GM19372 (cell line): ENCODE measurements around the gene CCDC192.
"Not testable (repeated sequence)": the region's sequence is repeated elsewhere in the genome, so short reads cannot be mapped to it uniquely, and the experiment has no call there.

Experiments used
- ATAC-seq: cut with Tn5 transposase; IDR thresholded peaks from one replicate; pipeline ENCODE4 v1.9.1; 2021; ENCODE audit warnings: mild to moderate bottlenecking, low read depth, moderate library complexity; ENCODE audit not compliant: unreplicated experiment

The CCDC192 gene

DNA sequence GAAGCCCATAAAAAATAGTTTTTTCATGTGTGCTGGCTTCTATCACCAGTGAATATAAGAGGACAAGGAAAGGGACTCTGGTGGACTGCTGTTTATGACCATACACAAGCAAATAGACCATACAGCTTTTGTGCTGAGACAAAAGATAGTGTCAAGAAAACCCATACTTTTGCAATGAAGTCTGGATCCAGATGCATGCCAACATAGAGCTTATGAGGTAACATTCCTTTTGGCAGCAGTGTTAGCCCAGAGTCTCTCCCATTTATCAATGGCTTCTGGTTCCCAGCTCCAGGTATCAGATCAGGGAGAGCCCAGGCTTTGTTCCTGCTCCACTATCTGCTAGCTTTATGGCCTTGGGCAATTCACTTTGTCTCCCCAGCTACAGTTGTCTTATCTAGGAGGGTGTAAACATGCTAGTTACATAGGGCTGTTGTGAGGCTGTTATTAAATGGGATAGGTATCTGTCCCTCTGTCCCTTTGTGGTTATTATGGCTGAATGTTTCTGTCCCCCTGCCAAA is 55.6 kb downstream of the CCDC192 start:
- no peak for ATAC-seq

DNA sequence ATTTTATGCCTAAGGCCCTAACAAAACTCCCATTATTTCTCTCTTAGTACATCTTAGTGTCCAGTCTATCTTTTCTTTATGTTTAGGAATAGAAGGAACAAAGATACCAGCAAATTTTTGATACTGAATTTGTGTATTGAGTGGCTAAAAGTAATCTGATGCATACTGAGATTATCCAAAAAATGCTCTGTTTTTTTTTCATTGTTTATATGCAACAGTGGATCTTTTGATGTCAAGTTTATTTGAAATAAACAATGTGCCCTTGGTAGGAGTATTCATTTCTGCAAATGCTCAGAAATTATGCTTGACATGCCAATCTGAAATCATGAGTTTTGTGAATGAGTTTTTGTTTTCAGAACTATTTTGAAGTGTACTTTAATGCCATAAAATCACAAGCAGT is 58.7 kb downstream of the CCDC192 start:
- no peak for ATAC-seq

DNA sequence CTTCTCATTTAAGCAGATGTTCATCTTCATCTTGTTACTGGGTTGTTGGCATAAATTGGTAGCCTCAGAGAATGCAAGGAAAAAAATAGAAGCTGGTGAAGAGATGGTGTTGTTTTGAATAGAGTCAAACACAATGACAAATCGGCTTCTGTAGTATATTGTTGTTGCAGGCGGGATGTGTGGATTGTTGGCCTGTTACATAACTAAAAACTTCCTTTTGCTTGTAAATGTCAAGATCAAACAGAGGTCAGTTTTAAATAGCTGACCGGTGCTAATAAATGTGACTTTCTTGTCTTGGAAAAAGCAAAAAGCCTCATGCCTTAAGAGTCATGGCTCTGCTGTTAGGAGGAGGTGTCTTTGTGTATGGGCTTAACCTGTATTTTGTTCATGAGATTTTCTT is 59.2 kb downstream of the CCDC192 start:
- ATAC-seq: no peak

DNA sequence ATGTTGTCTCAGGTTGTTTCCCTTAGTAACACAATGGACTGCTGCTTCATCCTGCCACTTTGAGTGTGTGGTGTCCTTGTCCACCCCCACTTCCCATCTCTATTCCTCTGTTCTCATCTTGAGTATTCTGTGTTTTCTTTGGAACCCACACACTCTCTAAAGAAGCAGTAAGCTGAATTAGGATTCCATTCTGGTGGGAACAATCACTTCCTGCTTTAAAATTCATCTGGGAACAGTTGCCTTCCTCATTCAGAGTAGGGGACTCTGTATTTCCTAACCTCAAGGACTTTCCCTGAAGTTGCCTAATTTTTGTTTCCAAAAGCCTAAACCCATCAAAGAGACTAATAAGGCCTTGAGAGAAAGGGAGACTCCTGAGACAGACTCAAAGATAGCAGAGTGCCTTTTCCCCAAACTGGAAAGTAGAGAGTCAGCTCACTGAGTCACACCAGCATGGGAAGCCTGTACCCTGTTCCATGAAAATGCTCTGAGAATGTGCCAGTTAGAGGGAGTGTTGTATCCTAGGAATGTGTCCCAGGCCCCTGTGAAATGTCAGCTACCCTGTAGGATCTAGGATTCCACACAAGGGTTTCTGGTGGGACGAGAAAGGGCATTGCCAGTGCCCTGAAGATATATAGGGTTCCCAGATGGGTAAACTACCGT is 63.6 kb downstream of the CCDC192 start:
- ATAC-seq: no peak

DNA sequence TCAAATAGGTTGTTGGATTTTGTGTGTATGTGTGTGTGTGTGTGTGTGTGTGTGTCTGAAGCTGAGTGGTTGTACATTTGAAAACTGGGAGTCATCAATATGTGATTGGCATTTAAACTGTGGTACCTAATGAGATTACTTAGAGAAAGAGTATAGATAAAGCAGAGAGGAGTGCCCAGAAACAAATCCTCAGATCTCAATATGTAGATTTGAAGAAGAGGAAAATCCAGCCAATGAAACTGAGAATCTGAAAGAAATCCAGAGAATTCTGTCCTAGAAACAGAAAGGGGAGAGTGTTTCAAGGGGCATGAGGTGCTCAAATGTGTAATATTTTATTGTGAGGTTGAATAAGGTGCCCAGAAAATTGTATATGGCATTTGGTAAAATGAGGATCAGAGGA is 66.2 kb downstream of the CCDC192 start:
- no peak for ATAC-seq

DNA sequence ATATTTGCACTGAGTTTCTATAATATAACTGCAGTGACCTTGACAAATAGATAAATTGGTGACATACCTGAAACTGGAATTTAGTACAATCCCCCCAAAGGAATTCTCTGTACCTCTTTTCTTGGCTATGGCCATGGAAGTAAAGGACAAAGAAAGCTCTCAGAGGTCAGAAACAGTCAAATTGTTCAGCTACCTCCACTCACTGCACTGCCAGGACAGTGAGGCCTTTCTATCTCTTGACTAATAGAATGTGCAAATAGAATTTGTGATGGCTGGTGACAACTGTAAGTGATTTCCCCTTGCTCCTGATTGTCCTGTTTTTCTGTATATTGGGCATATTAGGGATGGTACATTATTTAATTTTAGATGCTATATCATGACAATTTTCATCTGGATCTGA is 67.1 kb downstream of the CCDC192 start:
- no peak for ATAC-seq

DNA sequence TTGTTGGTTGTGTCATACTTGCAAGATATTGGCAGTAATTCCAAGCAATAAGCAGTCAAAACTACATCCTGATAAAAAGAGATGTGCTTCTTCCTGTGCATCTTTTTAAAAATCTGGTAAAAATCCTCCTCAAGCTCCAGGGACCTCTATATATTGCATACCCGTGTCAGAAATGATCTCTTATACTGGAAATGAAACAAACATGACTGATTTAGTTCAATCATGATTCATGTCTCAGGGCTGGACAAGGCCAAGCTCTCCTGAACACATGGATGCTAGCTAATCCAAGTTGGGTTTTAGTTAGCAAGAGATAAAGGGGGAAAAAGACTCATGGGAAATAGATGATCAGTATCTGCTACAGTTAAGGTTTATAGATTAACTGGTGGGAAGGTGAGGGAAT is 69.3 kb downstream of the CCDC192 start:
- ATAC-seq: no peak

DNA sequence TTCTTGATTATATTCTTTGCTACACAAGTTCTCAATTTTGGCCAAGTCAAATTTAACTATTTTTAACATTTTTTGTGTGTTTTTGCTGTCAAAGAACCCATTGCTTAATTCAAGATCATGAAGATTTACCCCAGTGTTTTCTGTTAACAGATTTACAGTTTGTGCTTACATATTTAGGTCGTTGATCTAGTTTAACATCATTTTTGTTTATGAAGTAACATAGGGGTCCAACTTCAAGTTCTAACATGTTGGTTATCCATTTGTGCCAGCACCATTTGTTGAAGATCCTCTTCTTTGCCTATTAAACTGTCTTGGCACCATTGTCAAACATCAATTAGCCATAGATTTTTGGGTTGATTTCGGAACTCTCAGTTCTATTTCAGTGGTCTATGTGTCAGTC is 71.0 kb downstream of the CCDC192 start:
- ATAC-seq: no peak

DNA sequence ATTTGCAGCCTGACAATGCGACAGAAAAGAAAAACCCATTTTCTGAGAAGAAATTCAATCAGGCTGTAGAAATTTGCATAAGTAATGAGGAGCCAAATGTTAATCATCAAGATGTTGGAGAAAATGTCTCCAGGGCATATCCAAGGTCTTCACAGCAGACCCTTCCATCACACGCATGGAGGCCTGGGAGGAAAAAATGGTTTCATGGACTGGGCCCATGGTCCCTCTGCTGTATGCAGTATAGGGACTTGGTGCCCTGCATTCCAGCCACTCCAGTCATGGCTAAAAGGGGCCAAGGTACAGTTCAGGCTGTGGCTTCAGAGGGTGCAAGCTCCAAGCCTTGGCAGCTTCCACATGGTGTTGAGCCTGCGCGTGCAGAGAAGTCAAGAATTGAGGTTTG is 73.3 kb downstream of the CCDC192 start:
- ATAC-seq: no peak

DNA sequence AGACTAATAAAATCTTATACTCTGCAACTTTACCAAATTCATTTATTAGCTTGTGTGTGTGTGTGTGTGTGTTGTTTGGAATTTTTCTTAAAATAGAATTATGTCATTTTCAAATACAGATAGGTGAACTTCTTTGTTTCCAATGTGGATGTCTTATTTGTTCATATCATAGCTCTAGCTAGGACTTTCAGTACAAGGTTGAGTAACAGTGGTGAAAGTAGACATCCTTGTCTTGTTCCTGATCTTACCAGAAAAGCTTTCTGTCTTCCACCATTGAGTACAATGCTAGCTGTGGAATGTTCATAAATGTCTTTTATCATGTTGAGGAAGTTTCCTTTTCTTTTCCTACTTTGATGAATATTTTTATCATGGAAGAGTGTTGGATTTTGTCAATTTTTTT is 74.8 kb downstream of the CCDC192 start:
- ATAC-seq: no peak

DNA sequence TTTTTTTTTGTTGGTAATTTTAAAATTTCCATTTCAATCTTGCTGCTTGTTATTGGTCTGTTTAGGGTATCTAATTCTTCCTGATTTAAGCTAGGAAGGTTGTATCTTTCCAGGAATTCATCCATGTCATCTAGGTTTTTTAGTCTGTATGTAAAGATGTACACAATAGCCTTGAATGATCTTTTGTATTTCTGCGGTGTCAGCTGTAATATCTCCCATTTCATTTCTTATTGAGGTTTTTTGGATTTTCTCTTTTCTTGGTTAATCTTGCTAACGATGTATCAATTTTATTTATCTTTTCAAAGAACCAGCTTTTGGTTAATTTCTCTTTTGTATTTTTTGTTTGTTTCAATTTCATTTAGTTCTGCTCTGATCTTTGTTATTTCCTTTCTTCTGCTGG is 79.3 kb downstream of the CCDC192 start:
- not testable (repeated sequence) for ATAC-seq

DNA sequence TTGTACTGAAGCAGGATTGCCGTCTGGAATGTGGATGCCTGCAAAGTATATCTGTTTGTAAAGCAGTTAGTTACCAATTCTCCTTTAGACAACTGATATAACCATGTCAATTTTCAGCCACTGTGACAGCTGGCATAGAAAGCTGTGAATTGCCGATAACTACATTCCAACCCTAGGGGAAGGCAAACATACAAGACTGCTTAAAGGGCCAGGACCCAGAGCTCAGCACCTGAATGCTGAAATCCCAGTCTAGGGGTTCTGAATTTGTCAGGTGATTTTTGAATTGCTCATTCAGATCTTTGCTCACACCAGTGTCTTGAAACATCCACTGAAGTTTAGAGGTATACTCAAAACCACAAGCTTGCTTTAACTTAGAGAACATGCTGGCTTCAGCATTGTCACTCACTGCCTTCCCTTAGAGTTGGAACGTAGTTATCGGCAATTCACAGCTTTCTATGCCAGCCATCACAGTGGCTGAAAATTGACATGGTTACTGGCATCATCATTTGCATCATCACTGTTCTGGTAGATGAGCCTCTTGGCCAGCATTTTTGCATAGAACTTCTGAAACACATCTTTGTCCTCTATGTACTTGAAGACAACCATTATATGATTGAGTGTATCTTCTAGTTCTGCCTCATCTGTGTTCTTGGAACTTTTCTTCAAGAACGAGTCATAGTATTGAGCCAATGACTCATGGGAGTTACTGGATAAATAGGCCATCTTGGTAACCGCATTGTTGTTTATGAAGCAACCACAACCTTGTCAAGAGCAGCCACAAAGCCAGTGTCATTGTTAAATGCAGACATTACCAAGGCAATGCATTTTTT is 82.1 kb downstream of the CCDC192 start:
- no peak for ATAC-seq

DNA sequence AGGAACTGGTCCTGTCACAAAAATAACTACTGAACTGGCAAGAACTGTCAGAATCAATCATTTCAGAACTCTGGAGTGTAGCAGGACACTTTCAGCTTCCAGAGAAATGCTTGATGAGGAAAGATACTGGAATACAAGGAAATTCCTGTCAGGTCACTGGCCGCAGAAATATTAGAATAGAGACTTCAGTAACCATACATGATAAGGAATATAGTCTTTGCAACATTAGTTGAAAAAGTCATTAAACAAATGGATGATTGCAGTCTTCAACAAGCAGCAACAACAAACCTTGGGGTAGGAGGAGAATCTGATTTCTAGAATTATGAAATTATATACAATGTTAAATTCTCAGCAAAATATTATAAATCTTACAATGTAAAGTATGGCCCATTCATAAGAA is 88.2 kb downstream of the CCDC192 start:
- ATAC-seq: no peak

DNA sequence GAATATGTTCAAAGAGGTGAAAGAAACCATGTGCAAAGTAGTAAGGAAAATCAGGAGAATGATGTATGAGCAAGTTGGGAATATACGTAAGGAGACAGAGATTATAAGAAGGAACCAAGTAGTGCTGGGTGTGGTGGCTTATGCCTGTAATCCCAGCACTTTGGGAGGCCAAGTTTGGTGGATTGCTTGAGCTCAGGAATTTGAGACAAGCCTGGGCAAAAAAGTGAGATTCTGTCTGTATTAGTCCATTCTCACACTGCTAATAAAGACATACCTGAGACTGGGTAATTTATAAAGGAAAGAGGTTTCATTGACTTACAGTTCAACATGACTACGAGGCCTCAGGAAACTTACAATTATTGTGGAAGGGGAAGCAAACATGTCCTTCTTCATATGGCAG is 88.7 kb downstream of the CCDC192 start:
- ATAC-seq: not testable (repeated sequence)

DNA sequence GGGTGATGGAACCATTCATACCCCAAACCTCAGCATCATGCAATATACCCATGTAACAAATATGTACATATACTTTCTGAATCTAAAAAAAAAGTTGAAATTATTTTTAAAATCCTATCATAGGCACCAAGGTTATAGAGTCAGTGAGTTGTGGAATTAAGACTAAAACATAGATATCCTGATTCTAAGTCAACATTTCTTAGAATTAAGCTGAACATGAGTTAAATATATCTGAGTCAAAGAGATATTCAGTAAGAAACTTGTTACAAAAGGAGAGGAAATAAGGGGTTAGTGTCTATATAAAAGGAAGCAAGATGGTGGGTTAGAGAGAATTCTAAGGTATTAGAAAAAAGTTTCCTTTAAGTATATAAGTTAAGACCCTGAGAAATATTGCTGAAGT is 89.9 kb downstream of the CCDC192 start:
- ATAC-seq: no peak

DNA sequence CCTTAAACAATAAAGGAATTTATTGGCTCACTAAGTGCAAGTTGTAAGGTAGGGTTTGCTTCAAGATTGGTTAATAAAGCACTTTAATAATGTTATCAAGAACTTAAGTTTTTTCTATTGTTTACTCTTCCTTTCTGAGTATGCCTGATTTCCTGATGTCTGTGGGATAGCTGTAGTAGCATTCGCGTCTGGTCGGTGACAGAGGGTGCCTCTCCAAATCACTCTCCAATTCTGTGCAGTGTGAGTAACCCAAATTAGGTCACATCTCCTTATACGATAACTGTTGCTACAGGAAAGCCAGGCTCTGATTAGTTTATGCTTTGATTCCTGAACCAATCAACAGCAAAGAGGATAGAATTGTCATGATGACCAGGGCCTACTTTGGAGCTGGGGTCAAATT is 90.7 kb downstream of the CCDC192 start:
- ATAC-seq: no peak

DNA sequence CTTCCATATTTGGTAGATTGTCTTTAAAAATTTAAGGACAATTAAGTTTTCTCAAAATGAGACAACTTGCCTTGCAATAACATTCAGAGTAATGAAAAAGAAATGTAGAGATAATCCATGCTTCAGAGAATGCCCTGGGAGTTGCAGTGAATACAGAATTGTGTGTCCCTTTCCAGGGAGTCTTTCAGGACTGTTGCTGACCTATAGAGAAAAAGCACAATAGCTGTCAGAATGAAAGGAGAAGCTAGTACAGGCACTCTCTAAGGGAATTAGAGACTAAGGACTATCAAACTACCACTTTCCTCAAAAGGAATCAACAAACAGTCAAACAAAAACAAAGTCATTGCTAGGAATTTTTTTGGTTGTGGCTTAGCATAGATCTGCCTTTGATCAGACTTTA is 93.0 kb downstream of the CCDC192 start:
- no peak for ATAC-seq

DNA sequence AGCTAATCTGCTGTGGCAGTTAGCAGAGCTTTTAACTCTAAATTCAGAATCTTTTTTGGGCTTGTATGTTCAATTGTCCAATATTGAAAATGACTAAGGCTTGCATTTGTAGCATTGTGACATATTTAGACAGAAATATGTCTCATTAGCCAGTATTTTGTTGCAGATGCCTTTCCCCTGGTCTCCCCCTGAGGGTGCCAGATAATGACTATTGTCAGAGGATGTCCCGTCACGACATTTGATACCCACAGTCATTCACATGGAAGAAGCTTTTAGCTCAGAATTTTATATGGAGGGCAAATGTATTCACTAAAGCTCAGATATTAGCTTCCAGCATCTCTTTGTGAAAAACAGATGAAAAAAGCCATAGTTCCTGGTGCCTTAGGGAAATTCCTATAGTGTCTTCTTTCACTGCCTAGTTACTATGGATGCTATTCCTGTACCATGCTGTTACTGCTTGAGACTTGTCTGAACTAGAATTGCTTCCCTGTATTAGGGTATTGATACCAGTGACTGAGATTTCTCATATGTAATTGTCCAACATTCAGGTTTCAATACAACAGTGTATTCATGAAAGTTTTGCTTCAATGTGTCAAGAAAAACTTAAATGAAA is 96.2 kb downstream of the CCDC192 start:
- ATAC-seq: no peak

DNA sequence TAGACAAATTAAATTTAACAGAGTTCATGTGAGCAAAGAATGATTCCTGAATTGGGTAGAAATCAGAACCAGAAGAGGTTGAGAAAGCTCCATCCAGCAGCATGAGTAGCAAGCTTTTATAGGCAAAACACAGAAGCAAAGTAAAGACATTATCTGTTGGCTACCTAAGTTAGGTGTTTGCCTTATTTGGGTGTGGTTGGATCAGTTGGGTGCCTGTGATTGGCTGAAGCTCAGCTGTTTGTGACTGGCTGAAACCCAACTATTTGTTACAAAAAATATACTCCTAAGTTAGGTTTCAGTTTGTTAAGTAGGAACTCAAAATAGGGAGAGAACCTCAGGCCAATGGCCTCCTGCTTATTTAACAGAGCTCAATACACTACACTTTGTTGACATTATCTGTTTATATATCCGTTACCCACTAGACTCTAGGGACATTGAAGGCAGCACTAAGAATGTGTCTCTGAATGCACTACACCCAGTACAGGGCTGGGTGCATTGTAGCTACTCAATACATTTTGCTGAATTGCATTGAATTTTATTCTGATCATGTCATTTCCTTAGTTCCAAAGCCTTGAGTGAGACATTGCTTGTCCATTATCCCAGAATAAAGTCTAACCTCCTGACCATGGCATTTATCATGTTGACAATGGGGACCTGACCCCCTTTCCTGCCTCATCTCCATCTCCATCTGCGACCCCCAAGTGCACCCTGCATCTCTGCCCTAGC is 98.7 kb downstream of the CCDC192 start:
- no peak for ATAC-seq

DNA sequence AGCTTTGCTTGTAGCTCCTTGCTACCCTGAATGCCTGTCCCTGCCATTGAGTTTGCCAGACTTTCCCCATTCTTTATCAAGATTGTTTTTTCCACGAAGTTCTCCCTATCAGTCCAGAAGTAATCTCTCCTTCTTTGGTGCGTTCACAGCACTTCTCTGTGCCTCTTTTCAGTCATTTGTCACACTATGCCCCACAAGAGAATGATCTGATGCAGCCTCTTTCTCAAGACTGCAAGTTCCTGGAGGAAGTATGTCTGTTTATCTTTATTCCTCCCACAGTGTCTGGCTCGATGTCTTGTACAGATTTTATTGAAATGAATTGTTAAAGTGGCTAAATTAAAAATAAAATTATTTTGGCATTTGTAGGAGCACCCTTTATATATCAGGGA is 99.3 kb downstream of the CCDC192 start:
- no peak for ATAC-seq

DNA sequence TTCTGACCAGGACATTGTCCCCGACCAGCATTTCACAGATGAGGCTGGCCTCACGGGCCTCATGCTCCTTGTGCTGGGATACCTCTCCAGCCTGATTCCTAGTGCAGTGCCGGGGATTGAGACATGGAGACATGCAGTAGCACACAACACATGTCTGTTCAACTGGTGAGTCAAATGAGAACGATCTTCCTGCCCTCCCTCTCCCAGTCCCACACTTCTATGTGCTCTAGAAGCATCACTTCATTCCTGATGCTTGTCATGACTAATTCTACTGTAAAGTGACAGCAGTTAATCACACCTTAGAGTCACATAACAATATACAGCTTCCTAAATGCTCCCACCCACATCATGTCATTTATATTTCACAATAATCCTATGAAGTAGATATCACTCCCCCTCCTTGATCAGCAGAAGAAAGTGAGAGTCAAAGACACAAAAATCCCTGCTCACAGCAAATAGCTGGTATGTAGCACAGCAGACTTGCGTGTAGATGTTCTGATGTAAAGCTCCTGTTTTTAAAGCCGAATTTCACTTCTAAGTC is 101.8 kb downstream of the CCDC192 start:
- ATAC-seq: no peak
